RWPE1 (cell line): ENCODE results near the gene RPS28.

Source experiments
- CTCF ChIA-PET: fragments of 350-600 bp; sonication (Branson Sonifier 250); formaldehyde crosslinking; extraction: SDS; loops from one replicate; lab custom pipeline; 2021; lab: Yijun Ruan, JAX
- POLR2A ChIA-PET: fragments of 400-600 bp; formaldehyde crosslinking; extraction: SDS; loops from one replicate; lab custom pipeline; 2020; ENCODE audit warnings: antibody characterized with exemption; ENCODE audit not compliant: low non-redundant PET; lab: Yijun Ruan, JAX
- DNase-seq: peaks from one replicate; pipeline ENCODE4 v3.0.0; 2012; ENCODE audit warnings: low spot score
- H3K27ac ChIP-seq: fragments of 450-650 bp; 2 replicates; pipeline ENCODE4 v1.5.1; 2017
- TF ChIP-seq, protein P1 (sequence below): fragments of 450-650 bp; conservative IDR thresholded peaks from 2 replicates; pipeline ENCODE4 v1.5.1; 2017; ENCODE audit warnings: low read depth, mild to moderate bottlenecking

The RPS28 gene

GRCh38 chr19:8321986-8322637 is 816 bp downstream of the RPS28 start:
- DNase-seq, result no peak
- ChIA-PET CTCF (no interaction called here), POLR2A (interaction anchor here (0.6 kb wide), 1 partner anchor 129 kb away, joined by 3 read pairs; no protein-coding TSS in a partner anchor)
- TF ChIP-seq, protein P1, sequence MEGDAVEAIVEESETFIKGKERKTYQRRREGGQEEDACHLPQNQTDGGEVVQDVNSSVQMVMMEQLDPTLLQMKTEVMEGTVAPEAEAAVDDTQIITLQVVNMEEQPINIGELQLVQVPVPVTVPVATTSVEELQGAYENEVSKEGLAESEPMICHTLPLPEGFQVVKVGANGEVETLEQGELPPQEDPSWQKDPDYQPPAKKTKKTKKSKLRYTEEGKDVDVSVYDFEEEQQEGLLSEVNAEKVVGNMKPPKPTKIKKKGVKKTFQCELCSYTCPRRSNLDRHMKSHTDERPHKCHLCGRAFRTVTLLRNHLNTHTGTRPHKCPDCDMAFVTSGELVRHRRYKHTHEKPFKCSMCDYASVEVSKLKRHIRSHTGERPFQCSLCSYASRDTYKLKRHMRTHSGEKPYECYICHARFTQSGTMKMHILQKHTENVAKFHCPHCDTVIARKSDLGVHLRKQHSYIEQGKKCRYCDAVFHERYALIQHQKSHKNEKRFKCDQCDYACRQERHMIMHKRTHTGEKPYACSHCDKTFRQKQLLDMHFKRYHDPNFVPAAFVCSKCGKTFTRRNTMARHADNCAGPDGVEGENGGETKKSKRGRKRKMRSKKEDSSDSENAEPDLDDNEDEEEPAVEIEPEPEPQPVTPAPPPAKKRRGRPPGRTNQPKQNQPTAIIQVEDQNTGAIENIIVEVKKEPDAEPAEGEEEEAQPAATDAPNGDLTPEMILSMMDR, result no peak
- peak overlapping the region; percentile 80 for H3K27ac ChIP-seq

GRCh38 chr19:8322638-8322997 is 1.3 kb downstream of the RPS28 start:
- no peak for DNase-seq
- ChIA-PET POLR2A (no interaction called here), CTCF (no interaction called here)
- TF ChIP-seq, protein P1, result no peak
- peak overlapping the region; percentile 80 for H3K27ac ChIP-seq

DNA sequence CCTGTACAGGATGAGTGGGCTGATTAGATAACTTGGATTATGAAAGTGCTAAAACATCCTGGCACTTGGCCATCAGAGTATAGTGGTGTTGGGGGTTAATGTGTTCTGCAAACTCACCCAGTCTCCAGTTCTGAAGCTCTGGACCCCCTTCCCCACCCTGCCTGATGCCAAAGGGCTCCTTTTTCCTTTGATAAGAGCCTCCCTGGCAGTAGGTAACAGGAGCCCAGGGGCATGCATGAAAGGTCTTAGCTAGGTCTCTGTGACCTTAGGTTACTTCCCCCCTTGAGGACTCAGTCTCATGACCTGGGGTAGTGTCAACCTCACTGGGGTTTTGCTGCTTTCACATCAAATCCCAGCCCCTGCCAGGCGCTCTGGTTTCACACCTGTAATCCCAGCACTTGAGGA is 2.5 kb downstream of the RPS28 start:
- peak overlapping the region; percentile 62 for H3K27ac ChIP-seq
- TF ChIP-seq, protein P1, result no peak
- ChIA-PET POLR2A (no interaction called here), CTCF (interaction anchor here (0.6 to 0.9 kb wide), 2 partner anchors 42 to 59 kb away, joined by 3 read pairs; no protein-coding TSS in a partner anchor)
- no peak for DNase-seq

GRCh38 chr19:8324186-8325050 is 3.1 kb downstream of the RPS28 start:
- TF ChIP-seq, protein P1, result no peak
- DNase-seq, result no peak
- CTCF ChIA-PET, result interaction anchor here (0.9 kb wide), 1 partner anchor 59 kb away, joined by 3 read pairs; no protein-coding TSS in a partner anchor
- peak overlapping the region; percentile 62 for H3K27ac ChIP-seq
- POLR2A ChIA-PET, result no interaction called here

GRCh38 chr19:8325454-8325853 is 4.2 kb downstream of the RPS28 start:
- TF ChIP-seq, protein P1, result no peak
- H3K27ac ChIP-seq, result no peak overlapping the region
- CTCF ChIA-PET, result no interaction called here
- DNase-seq, result no peak
- POLR2A ChIA-PET, result no interaction called here

- ChIA-PET POLR2A (no interaction called here), CTCF (interaction anchor here (0.7 kb wide), 1 partner anchor 18 kb away, joined by 3 read pairs; no protein-coding TSS in a partner anchor)
- no peak for DNase-seq
- peak overlapping the region; percentile 9; the same call in 1 of the 2 replicates for H3K27ac ChIP-seq
- TF ChIP-seq, protein P1, result no peak
Observed at GRCh38 chr19:8329996-8330395, 8.7 kb downstream of the RPS28 start.
